Left ventricle myocardium inferior (tissue), 1 donor: ENCODE data around the gene KIAA0319L. TPM values are rescaled to one million over a fixed set of nuclear protein-coding genes. Genes with fewer than 3 reads are reported as not detected.

Source experiments
- DNase-seq: peaks from one replicate; pipeline ENCODE4 v3.0.0-alpha.2; 2020
- H3K27ac ChIP-seq: fragments of 200-600 bp; replicated peaks from 2 replicates; pipeline ENCODE4 v1.8.0; 2021
- H3K27me3 ChIP-seq: fragments of 200-600 bp; 2 replicates; pipeline ENCODE4 v1.8.0; 2021; ENCODE audit warnings: low read depth
- H3K36me3 ChIP-seq: fragments of 200-600 bp; 2 replicates; pipeline ENCODE4 v1.8.0; 2021
- H3K4me1 ChIP-seq: fragments of 200-600 bp; 2 replicates; pipeline ENCODE4 v1.8.0; 2021
- H3K4me3 ChIP-seq: fragments of 200-600 bp; 2 replicates; pipeline ENCODE4 v1.8.0; 2021; ENCODE audit warnings: mild to moderate bottlenecking, moderate library complexity
- H3K9me3 ChIP-seq: fragments of 200-600 bp; replicated peaks from 2 replicates; pipeline ENCODE4 v1.8.0; 2021
- CTCF ChIP-seq: fragments of 200-600 bp; IDR thresholded peaks from 2 replicates; pipeline ENCODE4 v1.8.0; 2021; ENCODE audit warnings: antibody characterized with exemption, mild to moderate bottlenecking, borderline replicate concordance
- intact Hi-C: fragments of 100-400 bp; cut with micrococcal nuclease; formaldehyde crosslinking; loops from one replicate; pipeline ENCODE4 v1.11.0; 2022
- total RNA-seq: library from RNA; stranded (reverse); fragmentation: NEBNext Ultra II Directional; extraction: Animal tissue kit (Norgen Biotek cat#: 25700); gene quantifications from one replicate; pipeline ENCODE4 v1.2.1, GENCODE V29; 2021
- donor health status: DM: no; HTN: yes; CAD: no; lungs with severe emphysema.

KIAA0319L gene
- total RNA-seq, 1 donor from 2014 or later: 64.3 TPM

- no peaks in the 10 kb centered on the region for H3K27me3 ChIP-seq
- no peaks in the 10 kb centered on the region for H3K9me3 ChIP-seq
- peaks cover 68% of the 10 kb centered on the region for H3K36me3 ChIP-seq
- H3K4me3 ChIP-seq: no peak overlapping the region
- no peaks in the 10 kb centered on the region for H3K4me1 ChIP-seq
- intact Hi-C loops: no loop called here
- H3K27ac ChIP-seq: no peak overlapping the region
- DNase-seq: no peak
- no peak for TF ChIP-seq CTCF
Observed at GRCh38 chr1:35433714-35434113, 123.5 kb downstream of the KIAA0319L start.

GRCh38 chr1:35432231-35432630 is 125.0 kb downstream of the KIAA0319L start:
- peaks cover 59% of the 10 kb centered on the region for H3K36me3 ChIP-seq
- H3K27ac ChIP-seq: no peak overlapping the region
- H3K27me3 ChIP-seq: no peaks in the 10 kb centered on the region
- intact Hi-C loops: no loop called here
- H3K9me3 ChIP-seq: no peaks in the 10 kb centered on the region
- TF ChIP-seq CTCF: no peak
- H3K4me1 ChIP-seq: no peaks in the 10 kb centered on the region
- DNase-seq: no peak
- no peak overlapping the region for H3K4me3 ChIP-seq

GRCh38 chr1:35431173-35431599 is 126.0 kb downstream of the KIAA0319L start:
- intact Hi-C loops: no loop called here

GRCh38 chr1:35430762-35431161 is 126.4 kb downstream of the KIAA0319L start:
- H3K27me3 ChIP-seq: no peaks in the 10 kb centered on the region
- intact Hi-C loops: no loop called here
- no peak overlapping the region for H3K4me3 ChIP-seq
- no peak overlapping the region for H3K27ac ChIP-seq
- H3K36me3 ChIP-seq: peaks cover 45% of the 10 kb centered on the region
- H3K9me3 ChIP-seq: no peaks in the 10 kb centered on the region
- no peak for TF ChIP-seq CTCF
- no peak for DNase-seq
- no peaks in the 10 kb centered on the region for H3K4me1 ChIP-seq

More at GRCh38 chr1:35431173-35431599, 126.0 kb downstream of the KIAA0319L start:
- H3K4me1 ChIP-seq: no peaks in the 10 kb centered on the region
- H3K36me3 ChIP-seq: peaks cover 49% of the 10 kb centered on the region
- H3K27ac ChIP-seq: no peak overlapping the region
- no peaks in the 10 kb centered on the region for H3K27me3 ChIP-seq
- no peak for DNase-seq
- no peak for TF ChIP-seq CTCF
- H3K4me3 ChIP-seq: no peak overlapping the region
- no peaks in the 10 kb centered on the region for H3K9me3 ChIP-seq

- H3K27ac ChIP-seq: no peak overlapping the region
- DNase-seq: no peak
- no peaks in the 10 kb centered on the region for H3K27me3 ChIP-seq
- H3K4me3 ChIP-seq: no peak overlapping the region
- no peaks in the 10 kb centered on the region for H3K9me3 ChIP-seq
- intact Hi-C loops: no loop called here
- H3K4me1 ChIP-seq: no peaks in the 10 kb centered on the region
- no peak for TF ChIP-seq CTCF
- peaks cover 22% of the 10 kb centered on the region for H3K36me3 ChIP-seq
Observed at GRCh38 chr1:35428360-35428759, 128.8 kb downstream of the KIAA0319L start.

GRCh38 chr1:35426097-35426586 is 131.1 kb downstream of the KIAA0319L start:
- Histone ChIP-seq H3K27ac (no peak overlapping the region), H3K9me3 (no peaks in the 10 kb centered on the region), H3K4me3 (no peak overlapping the region), H3K4me1 (no peaks in the 10 kb centered on the region), H3K27me3 (no peaks in the 10 kb centered on the region), H3K36me3 (peaks cover 13% of the 10 kb centered on the region)
- DNase-seq: no peak
- no peak for TF ChIP-seq CTCF
- intact Hi-C loops: no loop called here
